Measurements from ENCODE around the gene ZNF474.

The ZNF474 gene

DNA sequence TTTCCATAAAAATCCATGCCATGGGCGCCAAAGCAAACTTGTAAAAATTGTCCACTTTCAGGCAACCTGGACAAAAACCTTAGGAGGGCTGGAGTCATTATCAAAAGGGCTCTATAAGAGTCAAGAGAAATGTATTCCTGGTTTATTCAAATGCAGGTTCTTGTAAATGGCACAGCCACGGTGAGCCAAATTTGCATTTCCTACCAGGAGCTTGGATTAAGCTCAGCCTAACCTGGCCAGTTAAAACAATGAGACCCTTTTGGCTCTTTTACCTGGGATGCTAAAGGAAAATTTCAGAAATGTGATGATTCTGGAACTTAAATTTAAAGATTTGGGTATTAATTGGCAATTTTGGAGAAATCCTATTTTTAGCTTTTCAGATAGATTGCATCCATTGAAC is 8.9 kb upstream of the ZNF474 start:
- Histone ChIP-seq H3K9me3 (ENCODE audit: control insufficient read depth, low read length) (no peaks in the 10 kb centered on the region), H2AFZ (no peak overlapping the region), H3K79me2 (no peaks in the 10 kb centered on the region), H3K27me3 (ENCODE audit: control insufficient read depth, insufficient read depth, low read length) (no peaks in the 10 kb centered on the region), H3K4me2 (ENCODE audit: low read length) (no peak overlapping the region), H3K9ac (no peak overlapping the region), H3K36me3 (ENCODE audit: control insufficient read depth, insufficient read depth, low read length) (no peaks in the 10 kb centered on the region), H3K4me3 (ENCODE audit: low read depth, low read length) (no peak overlapping the region), H3K27ac (no peak overlapping the region), H3K4me1 (no peaks in the 10 kb centered on the region)
- TF ChIP-seq, protein P1, sequence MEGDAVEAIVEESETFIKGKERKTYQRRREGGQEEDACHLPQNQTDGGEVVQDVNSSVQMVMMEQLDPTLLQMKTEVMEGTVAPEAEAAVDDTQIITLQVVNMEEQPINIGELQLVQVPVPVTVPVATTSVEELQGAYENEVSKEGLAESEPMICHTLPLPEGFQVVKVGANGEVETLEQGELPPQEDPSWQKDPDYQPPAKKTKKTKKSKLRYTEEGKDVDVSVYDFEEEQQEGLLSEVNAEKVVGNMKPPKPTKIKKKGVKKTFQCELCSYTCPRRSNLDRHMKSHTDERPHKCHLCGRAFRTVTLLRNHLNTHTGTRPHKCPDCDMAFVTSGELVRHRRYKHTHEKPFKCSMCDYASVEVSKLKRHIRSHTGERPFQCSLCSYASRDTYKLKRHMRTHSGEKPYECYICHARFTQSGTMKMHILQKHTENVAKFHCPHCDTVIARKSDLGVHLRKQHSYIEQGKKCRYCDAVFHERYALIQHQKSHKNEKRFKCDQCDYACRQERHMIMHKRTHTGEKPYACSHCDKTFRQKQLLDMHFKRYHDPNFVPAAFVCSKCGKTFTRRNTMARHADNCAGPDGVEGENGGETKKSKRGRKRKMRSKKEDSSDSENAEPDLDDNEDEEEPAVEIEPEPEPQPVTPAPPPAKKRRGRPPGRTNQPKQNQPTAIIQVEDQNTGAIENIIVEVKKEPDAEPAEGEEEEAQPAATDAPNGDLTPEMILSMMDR (IDR thresholded peaks at IDR 0.05), result no peak

DNA sequence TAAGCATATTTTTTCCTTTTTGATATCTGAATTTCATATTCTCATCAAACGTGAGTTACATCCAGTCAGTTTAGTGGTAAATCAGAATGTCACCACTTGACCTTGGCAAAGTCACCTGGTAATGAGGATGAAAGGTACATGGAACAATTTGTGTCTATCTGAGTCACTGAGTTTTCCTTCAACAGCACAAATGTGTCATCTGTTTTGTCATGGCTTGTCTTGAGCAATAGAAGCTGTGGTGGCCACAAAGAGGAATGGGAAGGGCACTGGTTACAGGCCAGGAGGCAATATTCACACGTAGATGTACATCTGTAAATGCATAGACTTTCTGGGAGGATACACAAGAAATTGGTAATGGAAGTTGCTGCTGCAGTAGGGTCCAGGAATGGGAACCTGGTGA is 8.4 kb upstream of the ZNF474 start:
- no peak overlapping the region for H3K4me3 ChIP-seq (ENCODE audit: low read depth, low read length)
- no peak overlapping the region for H3K27ac ChIP-seq
- H3K4me2 ChIP-seq (ENCODE audit: low read length), result no peak overlapping the region
- H3K4me1 ChIP-seq, result no peaks in the 10 kb centered on the region
- H3K9ac ChIP-seq, result no peak overlapping the region
- H3K36me3 ChIP-seq (ENCODE audit: control insufficient read depth, insufficient read depth, low read length), result no peaks in the 10 kb centered on the region
- no peaks in the 10 kb centered on the region for H3K27me3 ChIP-seq (ENCODE audit: control insufficient read depth, insufficient read depth, low read length)
- H3K9me3 ChIP-seq (ENCODE audit: control insufficient read depth, low read length), result no peaks in the 10 kb centered on the region
- no peaks in the 10 kb centered on the region for H3K79me2 ChIP-seq
- H2AFZ ChIP-seq, result no peak overlapping the region
- TF ChIP-seq, protein P1 (IDR thresholded peaks at IDR 0.05), result no peak

DNA sequence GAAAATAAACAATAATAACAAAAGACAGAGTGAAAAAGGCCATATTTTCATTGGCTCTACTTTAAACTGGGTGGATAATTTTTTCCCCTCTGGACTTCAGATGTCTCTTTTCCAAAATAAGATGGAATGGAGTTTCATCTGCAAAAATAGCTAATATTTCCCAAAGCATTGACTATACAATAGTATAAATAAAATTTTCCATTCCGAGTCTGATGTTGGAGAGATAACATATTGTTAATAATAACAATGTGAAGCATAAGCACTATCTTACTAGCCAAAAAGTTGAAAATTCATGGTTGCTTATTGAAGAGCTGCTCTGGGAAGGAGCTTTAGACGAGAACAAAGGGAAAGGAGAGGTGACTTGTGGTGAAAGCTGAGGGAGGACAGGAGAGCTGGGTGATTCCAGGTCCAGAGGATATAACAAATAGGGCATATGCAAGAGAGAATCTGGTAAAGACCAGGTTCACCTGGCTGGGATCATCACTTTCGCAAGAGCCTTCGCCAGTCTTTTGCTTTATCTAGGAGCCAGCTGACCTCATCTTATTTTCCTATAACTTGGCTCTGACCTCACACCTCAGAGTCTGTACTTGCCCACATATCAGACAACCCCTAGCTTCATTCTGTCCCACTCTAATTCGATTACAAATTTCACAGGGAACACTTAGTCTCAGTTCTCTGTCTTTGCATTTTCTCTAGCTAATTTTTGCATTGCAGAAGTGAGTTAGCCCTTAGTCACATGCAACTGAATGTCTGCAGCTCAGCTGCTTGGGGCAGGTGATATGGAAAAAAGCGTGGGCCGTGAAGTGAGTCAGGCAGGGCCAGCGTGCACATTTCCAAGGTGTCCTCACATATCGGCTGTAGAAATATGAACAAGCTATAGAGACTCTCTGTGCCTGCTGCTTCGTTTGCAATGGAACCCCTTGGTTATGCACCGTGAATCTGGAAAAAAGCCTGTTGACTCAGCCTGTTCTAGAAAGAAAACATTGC is 7.6 kb upstream of the ZNF474 start:
- no peaks in the 10 kb centered on the region for H3K36me3 ChIP-seq (ENCODE audit: control insufficient read depth, insufficient read depth, low read length)
- H3K27ac ChIP-seq, result no peak overlapping the region
- H3K9me3 ChIP-seq (ENCODE audit: control insufficient read depth, low read length), result no peaks in the 10 kb centered on the region
- H3K9ac ChIP-seq, result no peak overlapping the region
- H3K4me1 ChIP-seq, result no peaks in the 10 kb centered on the region
- H2AFZ ChIP-seq, result no peak overlapping the region
- TF ChIP-seq, protein P1 (IDR thresholded peaks at IDR 0.05), result no peak
- H3K79me2 ChIP-seq, result no peaks in the 10 kb centered on the region
- no peaks in the 10 kb centered on the region for H3K27me3 ChIP-seq (ENCODE audit: control insufficient read depth, insufficient read depth, low read length)
- no peak overlapping the region for H3K4me2 ChIP-seq (ENCODE audit: low read length)
- H3K4me3 ChIP-seq (ENCODE audit: low read depth, low read length), result no peak overlapping the region

DNA sequence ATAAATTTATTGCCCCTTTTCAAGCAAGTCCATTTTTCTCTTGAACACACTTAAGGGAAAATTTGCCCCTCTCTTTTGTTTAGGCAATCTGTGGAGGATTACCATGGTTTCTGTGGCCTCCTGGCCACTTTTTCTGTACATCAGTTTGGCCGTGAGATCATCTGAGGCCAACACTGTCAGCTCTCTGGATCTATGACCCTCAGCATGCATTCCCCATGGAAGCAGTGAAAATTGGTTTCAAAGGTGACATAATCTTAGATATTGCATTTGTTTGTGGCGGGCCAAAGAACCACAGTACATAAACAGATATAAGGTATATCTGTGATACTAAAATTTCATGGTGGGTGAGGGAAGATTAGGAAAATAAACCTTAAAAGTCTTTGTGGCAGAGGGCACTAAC is 4.6 kb upstream of the ZNF474 start:
- Histone ChIP-seq H3K79me2 (no peaks in the 10 kb centered on the region), H3K4me2 (ENCODE audit: low read length) (no peak overlapping the region), H3K27me3 (ENCODE audit: control insufficient read depth, insufficient read depth, low read length) (no peaks in the 10 kb centered on the region), H2AFZ (no peak overlapping the region), H3K9me3 (ENCODE audit: control insufficient read depth, low read length) (no peaks in the 10 kb centered on the region), H3K4me1 (no peaks in the 10 kb centered on the region), H3K4me3 (ENCODE audit: low read depth, low read length) (no peak overlapping the region), H3K36me3 (ENCODE audit: control insufficient read depth, insufficient read depth, low read length) (no peaks in the 10 kb centered on the region), H3K27ac (no peak overlapping the region), H3K9ac (no peak overlapping the region)
- TF ChIP-seq, protein P1 (IDR thresholded peaks at IDR 0.05), result no peak

All from parathyroid adenoma (tissue), 2 donors.